K562 (cell line): ENCODE data around the gene REM2. TPM values are rescaled to one million over a fixed set of nuclear protein-coding genes. Genes with fewer than 3 reads are reported as not detected.

ENCODE experiments used
- ATAC-seq: fragments of 200-7000 bp; cut with Tn5 transposase; 3 replicates; pipeline ENCODE4 v1.9.1; 2020; ENCODE audit warnings: moderate library complexity
- BruUV-seq: library from RNA; stranded (reverse); fragments of 400-500 nt; replicated peaks from 2 replicates; lab custom pipeline; 2021; lab: Mats Ljungman, UMichigan
- CTCF ChIA-PET: fragments of 300-600 bp; formaldehyde crosslinking; extraction: SDS; loops from one replicate; lab custom pipeline; 2021; ENCODE audit warnings: low intra/inter-chr PET ratio; lab: Yijun Ruan, JAX
- POLR2A ChIA-PET: fragments of 300-600, 350-650 bp; sonication (Branson Sonifier 250); formaldehyde crosslinking; extraction: SDS; loops from one replicate; lab custom pipeline; 2021; ENCODE audit warnings: antibody characterized with exemption, inconsistent platforms; lab: Yijun Ruan, JAX
- DNase-seq, 4 experiments: peaks; one replicate each; pipeline versions ENCODE4 v3.0.0 to v3.0.0-alpha.2; 2011 to 2018; ENCODE audit warnings: low spot score in 3 of 4, mixed read lengths in 3 of 4; ENCODE audit errors: extremely low read depth in 1 of 4
- FAIRE-seq: peaks from 2 replicates; lab custom pipeline; 2011; peaks lifted over from hg19 to GRCh38; lab: Jason Lieb, UNC
- H2AFZ ChIP-seq: 2 replicates; pipeline ENCODE4 v1.6.0; 2011; ENCODE audit warnings: low read depth, low read length, control low read depth, inconsistent platforms
- H3K27ac ChIP-seq: fragments of 200-600 bp; 3 replicates; pipeline ENCODE4 v1.8.0; 2011; ENCODE audit warnings: low read depth, mild to moderate bottlenecking, control low read depth, inconsistent platforms, low read length, moderate library complexity, mixed read lengths; ENCODE audit errors: extremely low read depth
- H3K27me3 ChIP-seq, 2 experiments: fragments of 300-600 bp in 1 of 2; 2 replicates in 1 of 2; 3 replicates in 1 of 2; pipeline versions ENCODE4 v1.6.0 to v1.8.0; 2011; ENCODE audit warnings: inconsistent platforms in 2 of 2, low read length in 2 of 2, mild to moderate bottlenecking in 1 of 2, mixed read lengths in 1 of 2, moderate library complexity in 1 of 2; ENCODE audit not compliant: control insufficient read depth in 2 of 2, insufficient read depth in 2 of 2
- H3K36me3 ChIP-seq: fragments of 300-600 bp; 3 replicates; pipeline ENCODE4 v1.8.0; 2011; ENCODE audit warnings: mild to moderate bottlenecking, low read length, inconsistent platforms; ENCODE audit not compliant: control insufficient read depth, insufficient read depth
- H3K4me1 ChIP-seq, 2 experiments: fragments of 200-600 bp in 1 of 2; replicated peaks in 1 of 2; 2 replicates in 1 of 2; 3 replicates in 1 of 2; pipeline versions ENCODE4 v1.5.1 to v1.8.0; 2011; ENCODE audit warnings: inconsistent platforms in 2 of 2, low read length in 2 of 2, mild to moderate bottlenecking in 1 of 2, mixed read lengths in 1 of 2, moderate library complexity in 1 of 2; ENCODE audit not compliant: control insufficient read depth in 2 of 2, insufficient read depth in 2 of 2
- H3K4me2 ChIP-seq: 2 replicates; pipeline ENCODE4 v1.6.1; 2011; ENCODE audit warnings: low read length, control low read depth, inconsistent platforms, mixed read lengths; ENCODE audit not compliant: insufficient read depth
- H3K4me3 ChIP-seq: fragments of 200-600 bp; sonication (generic), shearing (Covaris generic); 2 replicates; pipeline ENCODE4 v1.5.1; 2016; ENCODE audit warnings: control low read depth, inconsistent platforms
- H3K79me2 ChIP-seq: fragments of 200-600 bp; 3 replicates; pipeline ENCODE4 v1.8.0; 2011; ENCODE audit warnings: low read length, inconsistent platforms; ENCODE audit not compliant: control insufficient read depth, insufficient read depth
- H3K9ac ChIP-seq, 2 experiments: 2 replicates each; pipeline versions ENCODE4 v1.6.0 to v1.6.1; 2011; ENCODE audit warnings: low read depth in 2 of 2, low read length in 2 of 2, control low read depth in 1 of 2, inconsistent platforms in 1 of 2, mild to moderate bottlenecking in 1 of 2, mixed read lengths in 1 of 2; ENCODE audit not compliant: insufficient read depth in 1 of 2
- H3K9me1 ChIP-seq: one replicate; pipeline ENCODE4 v1.6.0; 2011; ENCODE audit warnings: inconsistent platforms, mild to moderate bottlenecking, low read length, moderate library complexity; ENCODE audit not compliant: control insufficient read depth, insufficient read depth
- H3K9me3 ChIP-seq: replicated peaks from 2 replicates; pipeline ENCODE4 v1.5.1; 2011; ENCODE audit warnings: low read depth, low read length, inconsistent platforms; ENCODE audit not compliant: control insufficient read depth, insufficient read depth
- H4K20me1 ChIP-seq: replicated peaks from 2 replicates; pipeline ENCODE4 v1.6.1; 2011; ENCODE audit warnings: low read length, inconsistent platforms, mixed read lengths; ENCODE audit not compliant: control insufficient read depth, insufficient read depth
- CEBPG ChIP-seq, 3 experiments: fragments of 200-800 bp in 1 of 3; sonication (Bioruptor generic) in 1 of 3; sonication (generic) in 1 of 3; formaldehyde crosslinking in 1 of 3; IDR thresholded peaks in 2 of 3; conservative IDR thresholded peaks in 1 of 3; 2 replicates each; pipeline versions ENCODE4 v1.6.1 to v1.8.0; 2016 to 2022; ENCODE audit warnings: missing compliant biosample characterization in 2 of 3, missing genetic modification characterization in 2 of 3, mild to moderate bottlenecking in 1 of 3, missing genetic modification reagents in 1 of 3
- E2F3 ChIP-seq: fragments of 250-450 bp; sonication (Bioruptor Pico); IDR thresholded peaks from 2 replicates; pipeline ENCODE4 v1.4.0; 2020; ENCODE audit warnings: mild to moderate bottlenecking
- MYBL2 ChIP-seq, 2 experiments: fragments of 450-650 bp in 1 of 2; sonication (generic) in 1 of 2; formaldehyde crosslinking in 1 of 2; IDR thresholded peaks; 2 replicates each; pipeline versions ENCODE4 v1.6.1 to v1.8.1; 2017 to 2022; ENCODE audit warnings: borderline replicate concordance in 1 of 2, inconsistent platforms in 1 of 2, low read depth in 1 of 2, mild to moderate bottlenecking in 1 of 2, missing genetic modification reagents in 1 of 2, moderate library complexity in 1 of 2
- WGBS: fragments of 100-300 bp; shearing (Covaris generic); methylation state at CpG from one replicate; pipeline ENCODE4 v1.1.6; 2016; ENCODE audit warnings: low coverage, mixed read lengths; ENCODE audit not compliant: insufficient coverage; ENCODE audit errors: missing lambda C conversion rate; 5-methylcytosine and 5-hydroxymethylcytosine counted together
- in situ Hi-C: fragments of 300-500 bp; cut with MboI; formaldehyde crosslinking; loops from 4 replicates; pipeline ENCODE4 v1.15.0; 2018; ENCODE audit warnings: inconsistent platforms, mixed read lengths
- intact Hi-C: fragments of 100-400 bp; cut with micrococcal nuclease; formaldehyde crosslinking; loops from 2 replicates; pipeline ENCODE4 v1.14.2; 2022
- polyA plus RNA-seq, 8 experiments: library from polyadenylated mRNA; depleted of rRNA in 4 of 8; stranded (reverse) in 5 of 8; unstranded in 3 of 8; fragments of >200 nt; fragmentation: Nextera tagmentation in 2 of 8; fragmentation: Illumina TruSeq in 1 of 8; extraction: Ambion mirVana in 2 of 8; extraction: Trizol in 1 of 8; gene quantifications; 2 replicates each; pipeline versions ENCODE4 v1.2.1 to v1.2.3, GENCODE V29; 2011 to 2014; ENCODE audit warnings: inconsistent platforms in 1 of 8, missing spikeins in 1 of 8
- total RNA-seq, 7 experiments: library from RNA; depleted of rRNA in 6 of 7; stranded (reverse); fragments of >200 nt in 6 of 7; fragmentation: Illumina TruSeq in 2 of 7; extraction: Trizol in 2 of 7; gene quantifications; 2 replicates each; pipeline versions ENCODE4 v1.2.1 to v1.2.3, GENCODE V29; 2011 to 2021; ENCODE audit warnings: low replicate concordance in 1 of 7
- TF ChIP-seq, protein P1 (sequence below): fragments of 450-650 bp; IDR thresholded peaks from 2 replicates; pipeline ENCODE4 v1.6.1; 2016; ENCODE audit warnings: borderline replicate concordance
- TF ChIP-seq, protein P2 (sequence below): fragments of 250-450 bp; sonication (Bioruptor Pico); IDR thresholded peaks from 2 replicates; pipeline ENCODE4 v1.8.0; 2022; ENCODE audit warnings: inconsistent platforms, mild to moderate bottlenecking, moderate library complexity, borderline replicate concordance
- TF ChIP-seq, protein P3 (sequence below): fragments of 200-800 bp; sonication (Bioruptor generic); IDR thresholded peaks from 2 replicates; pipeline ENCODE4 v1.6.1; 2017; ENCODE audit warnings: missing genetic modification characterization, missing compliant biosample characterization

Gene REM2
- total and polyA plus RNA-seq, 9 of the 15 experiments (the other 6 are each of a cell fraction or from before 2014, with no cell fraction given) = 0.18 to 1.0 (median 0.38) TPM

DNA sequence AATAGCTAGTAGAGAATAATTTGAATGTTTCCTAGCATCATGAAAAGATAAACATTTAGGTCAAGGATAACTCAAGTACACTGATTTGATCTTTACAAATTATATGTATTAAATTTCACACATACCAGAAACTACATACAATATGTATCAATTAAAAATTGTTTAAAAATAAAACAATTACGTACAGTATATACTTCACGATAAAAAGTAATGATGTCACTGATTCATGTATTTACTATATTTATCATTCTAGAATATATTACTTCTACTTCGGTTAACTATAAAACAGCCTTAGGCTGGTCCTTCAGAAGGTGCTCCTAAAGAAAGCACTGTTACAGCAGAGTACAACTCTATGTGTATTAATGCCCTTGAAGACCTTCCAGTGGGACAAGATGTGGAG, 24.4 kb downstream of the REM2 start (continued):
- TF ChIP-seq, protein P1, sequence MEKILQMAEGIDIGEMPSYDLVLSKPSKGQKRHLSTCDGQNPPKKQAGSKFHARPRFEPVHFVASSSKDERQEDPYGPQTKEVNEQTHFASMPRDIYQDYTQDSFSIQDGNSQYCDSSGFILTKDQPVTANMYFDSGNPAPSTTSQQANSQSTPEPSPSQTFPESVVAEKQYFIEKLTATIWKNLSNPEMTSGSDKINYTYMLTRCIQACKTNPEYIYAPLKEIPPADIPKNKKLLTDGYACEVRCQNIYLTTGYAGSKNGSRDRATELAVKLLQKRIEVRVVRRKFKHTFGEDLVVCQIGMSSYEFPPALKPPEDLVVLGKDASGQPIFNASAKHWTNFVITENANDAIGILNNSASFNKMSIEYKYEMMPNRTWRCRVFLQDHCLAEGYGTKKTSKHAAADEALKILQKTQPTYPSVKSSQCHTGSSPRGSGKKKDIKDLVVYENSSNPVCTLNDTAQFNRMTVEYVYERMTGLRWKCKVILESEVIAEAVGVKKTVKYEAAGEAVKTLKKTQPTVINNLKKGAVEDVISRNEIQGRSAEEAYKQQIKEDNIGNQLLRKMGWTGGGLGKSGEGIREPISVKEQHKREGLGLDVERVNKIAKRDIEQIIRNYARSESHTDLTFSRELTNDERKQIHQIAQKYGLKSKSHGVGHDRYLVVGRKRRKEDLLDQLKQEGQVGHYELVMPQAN = no peak
- TF ChIP-seq MYBL2 (IDR thresholded peaks at IDR 0.05; ENCODE audit: low read depth) (no peak), MYBL2 (CRISPR knock-in tag; IDR thresholded peaks at IDR 0.05; ENCODE audit: borderline replicate concordance) (no peak), E2F3 (CRISPR knock-in tag) (no peak)
- TF ChIP-seq, protein P2, sequence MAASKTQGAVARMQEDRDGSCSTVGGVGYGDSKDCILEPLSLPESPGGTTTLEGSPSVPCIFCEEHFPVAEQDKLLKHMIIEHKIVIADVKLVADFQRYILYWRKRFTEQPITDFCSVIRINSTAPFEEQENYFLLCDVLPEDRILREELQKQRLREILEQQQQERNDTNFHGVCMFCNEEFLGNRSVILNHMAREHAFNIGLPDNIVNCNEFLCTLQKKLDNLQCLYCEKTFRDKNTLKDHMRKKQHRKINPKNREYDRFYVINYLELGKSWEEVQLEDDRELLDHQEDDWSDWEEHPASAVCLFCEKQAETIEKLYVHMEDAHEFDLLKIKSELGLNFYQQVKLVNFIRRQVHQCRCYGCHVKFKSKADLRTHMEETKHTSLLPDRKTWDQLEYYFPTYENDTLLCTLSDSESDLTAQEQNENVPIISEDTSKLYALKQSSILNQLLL = no peak
- TF ChIP-seq, all 486 proteins: peak for 0

DNA sequence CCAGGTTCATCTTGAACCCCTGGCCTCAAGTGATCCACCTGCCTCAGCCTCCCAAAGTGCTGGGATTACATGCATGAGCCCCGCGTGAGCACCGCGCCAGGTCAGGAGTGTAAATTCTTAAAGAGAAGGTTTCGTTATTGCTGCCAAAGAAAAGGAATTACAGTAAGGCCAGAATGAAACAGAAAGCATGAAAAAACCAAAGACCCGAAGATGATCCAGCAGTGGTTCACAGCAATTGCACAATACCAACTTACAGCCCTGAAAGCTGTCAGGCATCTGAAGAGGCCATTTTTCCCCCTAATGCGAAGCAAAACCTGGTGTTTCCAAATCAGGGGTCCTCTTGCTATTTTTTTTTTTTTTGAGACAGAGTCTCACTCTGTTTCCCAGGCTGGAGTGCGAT, 25.6 kb downstream of the REM2 start:
- no peak for ATAC-seq
- ChIA-PET POLR2A (interaction anchor here (1.4 kb wide), 1 partner anchor 9 kb away, joined by 6 read pairs; no protein-coding TSS in a partner anchor), CTCF (no interaction called here)
- no peaks in the 10 kb centered on the region for H3K9me3 ChIP-seq
- H3K4me3 ChIP-seq = no peak overlapping the region
- no peak for DNase-seq
- H3K79me2 ChIP-seq = peaks cover 26% of the 10 kb centered on the region
- H2AFZ ChIP-seq = no peak overlapping the region
- peaks cover 81% of the 10 kb centered on the region for H3K36me3 ChIP-seq
- no peaks in the 10 kb centered on the region for H3K4me1 ChIP-seq
- no peak for FAIRE-seq
- no peak overlapping the region for H3K27ac ChIP-seq
- in situ Hi-C loops (no loop called here), intact Hi-C loops (no loop called here)
- BruUV-seq = no TSS peak
- no peaks in the 10 kb centered on the region for H3K9me1 ChIP-seq
- H3K27me3 ChIP-seq = no peaks in the 10 kb centered on the region
- no peak overlapping the region for H3K4me2 ChIP-seq
- no peak for TF ChIP-seq CEBPG (CRISPR knock-in tag; IDR thresholded peaks at IDR 0.05)
- 0 out of 4 replicates have a peak, but pooled peaks of 1 of the 2 experiments have one; percentile 46 for TF ChIP-seq CEBPG (tag; conservative IDR thresholded peaks at IDR 0.05 in 1 of 2, IDR thresholded peaks at IDR 0.05 in 1 of 2)
- TF ChIP-seq, protein P3, sequence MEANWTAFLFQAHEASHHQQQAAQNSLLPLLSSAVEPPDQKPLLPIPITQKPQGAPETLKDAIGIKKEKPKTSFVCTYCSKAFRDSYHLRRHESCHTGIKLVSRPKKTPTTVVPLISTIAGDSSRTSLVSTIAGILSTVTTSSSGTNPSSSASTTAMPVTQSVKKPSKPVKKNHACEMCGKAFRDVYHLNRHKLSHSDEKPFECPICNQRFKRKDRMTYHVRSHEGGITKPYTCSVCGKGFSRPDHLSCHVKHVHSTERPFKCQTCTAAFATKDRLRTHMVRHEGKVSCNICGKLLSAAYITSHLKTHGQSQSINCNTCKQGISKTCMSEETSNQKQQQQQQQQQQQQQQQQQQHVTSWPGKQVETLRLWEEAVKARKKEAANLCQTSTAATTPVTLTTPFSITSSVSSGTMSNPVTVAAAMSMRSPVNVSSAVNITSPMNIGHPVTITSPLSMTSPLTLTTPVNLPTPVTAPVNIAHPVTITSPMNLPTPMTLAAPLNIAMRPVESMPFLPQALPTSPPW (CRISPR knock-in tag) = no peak
- WGBS = 99% methylated on average over 8 of the region's 8 CpGs
- no peaks in the 10 kb centered on the region for H4K20me1 ChIP-seq
- no peak overlapping the region for H3K9ac ChIP-seq
